ENCODE results near the gene CLCNKB. TPM values are rescaled to one million over a fixed set of nuclear protein-coding genes. Genes with fewer than 3 reads are reported as not detected.
"Not testable (repeated sequence)": the region's sequence is repeated elsewhere in the genome, so short reads cannot be mapped to it uniquely, and the experiment has no call there.

The CLCNKB gene
- polyA plus RNA-seq (ENCODE audit: insufficient read length), result not detected

GRCh38 chr1:16043521-16043920 is at the start of gene CLCNKB:
CLCNKB (plus strand) TSS chr1:16043782; CDS start chr1:16044493, 711 bp downstream.
- no peak for DNase-seq

- no peak for DNase-seq
These were observed 49.5 kb upstream of the CLCNKB start for GRCh38 chr1:15994081-15994480.

- peak; percentile 40 for DNase-seq
These were observed 48.8 kb upstream of the CLCNKB start for GRCh38 chr1:15994590-15995351.

- DNase-seq, result no peak
These were observed 46.5 kb upstream of the CLCNKB start for GRCh38 chr1:15997076-15997585.

GRCh38 chr1:15997637-15998280 is 45.8 kb upstream of the CLCNKB start:
- no peak for DNase-seq

- no peak for DNase-seq
These were observed 44.7 kb upstream of the CLCNKB start for GRCh38 chr1:15998929-15999328.

- DNase-seq, result not testable (repeated sequence)
These were observed 42.3 kb upstream of the CLCNKB start for GRCh38 chr1:16001274-16001673.

- no peak for DNase-seq
These were observed 38.0 kb upstream of the CLCNKB start for GRCh38 chr1:16005597-16005996.

GRCh38 chr1:16006010-16006409 is 37.6 kb upstream of the CLCNKB start:
- DNase-seq, result no peak

- DNase-seq, result no peak
These were observed 36.8 kb upstream of the CLCNKB start for GRCh38 chr1:16006552-16007485.

- no peak for DNase-seq
These were observed 35.8 kb upstream of the CLCNKB start for GRCh38 chr1:16007671-16008341.

GRCh38 chr1:16009030-16009460 is 34.5 kb upstream of the CLCNKB start:
- peak; percentile 73 for DNase-seq

- no peak for DNase-seq
These were observed 33.9 kb upstream of the CLCNKB start for GRCh38 chr1:16009678-16010077.

GRCh38 chr1:16010837-16011236 is 32.7 kb upstream of the CLCNKB start:
- DNase-seq, result no peak

- no peak for DNase-seq
These were observed 31.5 kb upstream of the CLCNKB start for GRCh38 chr1:16011936-16012589.

GRCh38 chr1:16012590-16013219 is 30.9 kb upstream of the CLCNKB start:
- peak; percentile 62 for DNase-seq

- DNase-seq, result peak; percentile 75
These were observed 30.2 kb upstream of the CLCNKB start for GRCh38 chr1:16013220-16013907.

GRCh38 chr1:16013908-16014258 is 29.7 kb upstream of the CLCNKB start:
- DNase-seq, result no peak

GRCh38 chr1:16014509-16015482 is 28.8 kb upstream of the CLCNKB start:
- DNase-seq, result peak; percentile 37
